ENCODE measurements around the gene USP38. TPM values are rescaled to one million over a fixed set of nuclear protein-coding genes. Genes with fewer than 3 reads are reported as not detected.

USP38 gene
- total RNA-seq, 1 experiment from 2014 or later = 21.2 TPM

DNA sequence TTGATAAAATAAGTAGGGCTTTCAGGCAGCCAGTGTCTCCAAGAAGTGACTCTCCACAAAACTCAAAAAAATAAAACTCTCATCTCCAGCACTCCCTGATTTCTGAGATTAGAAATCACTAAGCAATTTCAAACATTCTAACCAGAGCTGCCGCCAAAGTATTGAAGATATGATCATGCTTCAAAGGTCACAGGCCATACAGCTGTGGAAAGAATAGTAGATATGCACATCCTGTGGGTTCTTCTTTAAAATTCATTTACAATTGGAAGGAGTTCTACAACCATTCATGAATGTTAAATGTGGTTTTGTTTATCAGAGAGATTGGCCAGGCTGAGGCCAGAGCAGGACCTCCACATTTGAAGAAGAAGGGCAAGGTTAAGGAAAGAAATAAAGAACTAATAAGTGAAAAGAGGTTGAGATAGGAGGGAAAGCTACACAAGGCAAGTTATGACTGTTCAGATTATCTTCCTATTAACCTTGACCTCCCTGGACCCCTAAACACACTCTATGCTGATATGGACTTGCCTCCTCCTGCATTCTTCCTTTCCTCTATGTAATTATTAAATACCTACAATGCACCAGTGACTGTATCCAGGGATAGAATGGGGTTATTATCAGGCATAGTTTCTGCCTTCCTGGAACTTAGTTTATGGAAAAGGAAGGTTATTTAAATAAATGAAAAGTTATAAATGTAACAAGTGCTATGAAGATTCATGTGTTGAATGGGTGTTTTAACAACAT, 56.4 kb downstream of the USP38 start:
- no peak for DNase-seq (ENCODE audit: low spot score)
- ChIA-PET CTCF (no interaction called here), POLR2A (ENCODE audit: low non-redundant PET) (no interaction called here)
- Histone ChIP-seq H3K27me3 (replicated peaks; ENCODE audit: insufficient read depth, low read depth, low read length, poor library complexity) (no peaks in the 10 kb centered on the region), H3K4me3 (ENCODE audit: low read depth, low read length, poor library complexity, severe bottlenecking) (no peak overlapping the region), H3K36me3 (ENCODE audit: insufficient read depth, low read length, poor library complexity, severe bottlenecking) (no peaks in the 10 kb centered on the region), H3K27ac (ENCODE audit: low read depth, low read length, poor library complexity, severe bottlenecking) (no peak overlapping the region), H3K9me3 (ENCODE audit: low read depth, low read length, poor library complexity, severe bottlenecking) (peaks cover 3% of the 10 kb centered on the region), H3K4me1 (ENCODE audit: insufficient read depth, low read length, poor library complexity, severe bottlenecking) (no peaks in the 10 kb centered on the region)
- no peak for TF ChIP-seq EZH2 (IDR thresholded peaks at IDR 0.05; ENCODE audit: borderline replicate concordance, low read depth, low read length, poor library complexity, severe bottlenecking)
- TF ChIP-seq, protein P1, sequence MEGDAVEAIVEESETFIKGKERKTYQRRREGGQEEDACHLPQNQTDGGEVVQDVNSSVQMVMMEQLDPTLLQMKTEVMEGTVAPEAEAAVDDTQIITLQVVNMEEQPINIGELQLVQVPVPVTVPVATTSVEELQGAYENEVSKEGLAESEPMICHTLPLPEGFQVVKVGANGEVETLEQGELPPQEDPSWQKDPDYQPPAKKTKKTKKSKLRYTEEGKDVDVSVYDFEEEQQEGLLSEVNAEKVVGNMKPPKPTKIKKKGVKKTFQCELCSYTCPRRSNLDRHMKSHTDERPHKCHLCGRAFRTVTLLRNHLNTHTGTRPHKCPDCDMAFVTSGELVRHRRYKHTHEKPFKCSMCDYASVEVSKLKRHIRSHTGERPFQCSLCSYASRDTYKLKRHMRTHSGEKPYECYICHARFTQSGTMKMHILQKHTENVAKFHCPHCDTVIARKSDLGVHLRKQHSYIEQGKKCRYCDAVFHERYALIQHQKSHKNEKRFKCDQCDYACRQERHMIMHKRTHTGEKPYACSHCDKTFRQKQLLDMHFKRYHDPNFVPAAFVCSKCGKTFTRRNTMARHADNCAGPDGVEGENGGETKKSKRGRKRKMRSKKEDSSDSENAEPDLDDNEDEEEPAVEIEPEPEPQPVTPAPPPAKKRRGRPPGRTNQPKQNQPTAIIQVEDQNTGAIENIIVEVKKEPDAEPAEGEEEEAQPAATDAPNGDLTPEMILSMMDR (conservative IDR thresholded peaks at IDR 0.05; ENCODE audit: low read depth, low read length) = no peak
- BruUV-seq (replicated peaks) = no TSS peak
- intact Hi-C loops (cut with micrococcal nuclease; ENCODE audit: unreplicated experiment) = no loop called here

DNA sequence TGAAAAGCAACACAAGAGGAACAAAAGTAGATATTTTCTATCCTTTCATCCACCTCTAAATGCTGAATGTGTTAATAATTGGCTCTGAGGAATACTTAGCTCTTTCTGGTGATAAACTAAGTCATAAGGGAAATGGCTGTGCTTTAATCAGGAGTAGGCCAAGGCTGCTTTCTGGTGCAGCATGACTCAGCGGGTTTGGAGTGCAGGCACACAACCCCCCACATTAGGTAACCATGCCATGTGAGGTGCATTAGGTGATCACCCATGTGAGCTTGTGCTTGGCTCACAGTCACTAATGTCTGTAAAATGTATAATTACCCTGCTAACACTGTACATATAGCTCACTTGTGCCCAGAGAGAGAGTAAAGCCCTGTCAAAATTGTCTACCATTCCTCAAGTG, 57.2 kb downstream of the USP38 start:
- Histone ChIP-seq H3K27ac (ENCODE audit: low read depth, low read length, poor library complexity, severe bottlenecking) (no peak overlapping the region), H3K36me3 (ENCODE audit: insufficient read depth, low read length, poor library complexity, severe bottlenecking) (no peaks in the 10 kb centered on the region), H3K4me1 (ENCODE audit: insufficient read depth, low read length, poor library complexity, severe bottlenecking) (no peaks in the 10 kb centered on the region), H3K4me3 (ENCODE audit: low read depth, low read length, poor library complexity, severe bottlenecking) (no peak overlapping the region), H3K27me3 (replicated peaks; ENCODE audit: insufficient read depth, low read depth, low read length, poor library complexity) (no peaks in the 10 kb centered on the region), H3K9me3 (ENCODE audit: low read depth, low read length, poor library complexity, severe bottlenecking) (peaks cover 3% of the 10 kb centered on the region)
- ChIA-PET CTCF (no interaction called here), POLR2A (ENCODE audit: low non-redundant PET) (no interaction called here)
- TF ChIP-seq, protein P1 (conservative IDR thresholded peaks at IDR 0.05; ENCODE audit: low read depth, low read length) = no peak
- TF ChIP-seq EZH2 (IDR thresholded peaks at IDR 0.05; ENCODE audit: borderline replicate concordance, low read depth, low read length, poor library complexity, severe bottlenecking) = no peak
- no peak for DNase-seq (ENCODE audit: low spot score)
- intact Hi-C loops (cut with micrococcal nuclease; ENCODE audit: unreplicated experiment) = no loop called here
- BruUV-seq (replicated peaks) = no TSS peak

DNA sequence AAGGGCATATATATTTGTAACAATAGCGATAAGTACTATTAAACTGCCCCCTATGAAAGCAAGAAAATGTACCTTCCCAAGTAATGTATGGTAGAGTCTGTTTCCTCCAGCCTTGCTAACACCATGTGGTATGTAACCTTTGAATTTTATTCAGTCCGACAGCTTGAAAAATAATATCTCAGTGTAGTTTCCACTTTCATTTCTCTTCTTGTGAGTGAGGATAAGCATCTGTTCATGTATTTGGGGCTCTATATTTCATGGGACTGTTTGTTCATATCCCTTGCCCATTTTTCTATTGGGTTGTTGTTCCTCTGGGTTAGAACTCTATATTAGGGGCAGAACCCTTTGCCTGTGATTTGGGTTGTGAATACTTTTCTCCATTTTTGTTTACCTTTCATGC, 58.3 kb downstream of the USP38 start:
- H3K4me3 ChIP-seq (ENCODE audit: low read depth, low read length, poor library complexity, severe bottlenecking) = no peak overlapping the region
- peaks cover 3% of the 10 kb centered on the region for H3K9me3 ChIP-seq (ENCODE audit: low read depth, low read length, poor library complexity, severe bottlenecking)
- no TSS peak for BruUV-seq (replicated peaks)
- no peak overlapping the region for H3K27ac ChIP-seq (ENCODE audit: low read depth, low read length, poor library complexity, severe bottlenecking)
- intact Hi-C loops (cut with micrococcal nuclease; ENCODE audit: unreplicated experiment) = no loop called here
- POLR2A ChIA-PET (ENCODE audit: low non-redundant PET) = no interaction called here
- no peaks in the 10 kb centered on the region for H3K36me3 ChIP-seq (ENCODE audit: insufficient read depth, low read length, poor library complexity, severe bottlenecking)
- no peaks in the 10 kb centered on the region for H3K4me1 ChIP-seq (ENCODE audit: insufficient read depth, low read length, poor library complexity, severe bottlenecking)
- CTCF ChIA-PET = no interaction called here
- TF ChIP-seq, protein P1 (conservative IDR thresholded peaks at IDR 0.05; ENCODE audit: low read depth, low read length) = no peak
- TF ChIP-seq EZH2 (IDR thresholded peaks at IDR 0.05; ENCODE audit: borderline replicate concordance, low read depth, low read length, poor library complexity, severe bottlenecking) = no peak
- H3K27me3 ChIP-seq (replicated peaks; ENCODE audit: insufficient read depth, low read depth, low read length, poor library complexity) = no peaks in the 10 kb centered on the region
- DNase-seq (ENCODE audit: low spot score) = no peak
